ENCODE data around the gene GSK3A. TPM values are rescaled to one million over a fixed set of nuclear protein-coding genes. Genes with fewer than 3 reads are reported as not detected.

GSK3A gene
- total RNA-seq, 1 experiment from 2014 or later = 44.6 TPM

DNA sequence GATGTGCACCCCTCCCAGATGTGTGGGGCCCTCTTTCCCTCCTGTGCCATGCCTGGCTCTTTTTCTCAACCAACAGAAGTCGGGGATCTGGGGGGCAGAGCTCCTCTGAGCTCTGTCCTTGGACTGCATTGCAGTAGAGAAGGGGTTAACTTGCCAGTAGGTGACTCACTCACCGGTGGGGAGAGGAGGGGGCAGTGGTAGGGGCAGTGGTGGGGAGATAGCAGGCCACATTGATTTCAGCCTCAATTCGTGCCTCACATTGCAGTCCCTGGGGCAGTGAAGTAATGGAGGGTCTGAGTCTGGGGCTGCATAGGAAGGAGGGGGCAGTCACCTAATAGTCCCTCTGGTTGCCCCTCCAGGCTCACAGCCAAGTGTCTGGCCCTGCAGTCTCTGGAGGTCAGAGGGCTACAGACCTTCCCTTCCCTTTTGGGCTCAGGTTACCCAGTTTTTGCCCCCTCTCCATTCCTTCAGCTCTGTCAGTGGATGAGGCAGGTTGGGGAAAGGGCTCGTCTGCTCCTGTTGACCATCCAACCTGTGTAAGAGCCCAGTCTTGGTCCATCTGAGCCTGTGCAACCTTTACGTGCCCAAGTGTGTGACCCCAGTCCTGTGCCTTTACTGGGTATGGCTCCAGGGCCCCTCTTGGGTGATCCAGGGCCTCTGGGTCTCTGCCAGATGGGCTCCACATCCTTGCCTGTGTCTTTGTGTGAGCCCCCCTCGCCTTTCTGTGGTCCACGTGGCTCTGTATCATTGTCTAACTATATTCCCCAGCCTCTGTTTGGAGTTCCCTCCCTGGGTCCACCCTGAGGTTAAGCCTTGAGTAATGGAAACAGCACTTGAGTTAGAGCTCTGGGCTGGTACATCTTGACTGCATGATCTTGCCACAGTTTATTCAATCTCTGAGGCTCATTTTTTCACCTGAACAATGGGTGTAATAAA, 39.7 kb upstream of the GSK3A start:
- no peak overlapping the region for H2AFZ ChIP-seq
- POLR2A ChIA-PET (ENCODE audit: unreplicated experiment) = interaction anchor here (0.6 to 1.7 kb wide), 5 partner anchors 35 to 247 kb away, joined by 4 to 16 read pairs (median 9); no protein-coding TSS in a partner anchor
- intact Hi-C loops (cut with micrococcal nuclease; ENCODE audit: unreplicated experiment) = loop anchor here (5.0 kb wide), 1 partner anchor 65 kb away; the partner anchor contains the start of gene DEDD2
- CTCF ChIA-PET = interaction anchor here (0.6 to 0.7 kb wide), 4 partner anchors 8 to 75 kb away, joined by 3 to 10 read pairs (median 5); no protein-coding TSS in a partner anchor
- H3K9me3 ChIP-seq (ENCODE audit: insufficient read depth, low read depth) = no peaks in the 10 kb centered on the region
- H3F3A ChIP-seq (ENCODE audit: insufficient read depth, low read depth) = peaks cover 41% of the 10 kb centered on the region; the same call in 1 of the 2 replicates
- peaks cover 14% of the 10 kb centered on the region; the same call in 1 of the 2 replicates for H3K79me2 ChIP-seq (ENCODE audit: low read depth)
- no TSS peak for BruUV-seq (replicated peaks)
- no peak overlapping the region for H3K27ac ChIP-seq
- H3K9me2 ChIP-seq (ENCODE audit: insufficient read depth) = no peaks in the 10 kb centered on the region
- no peak overlapping the region for H3K4me3 ChIP-seq
- no peak for TF ChIP-seq EZH2 (IDR thresholded peaks at IDR 0.05; ENCODE audit: low read depth)
- TF ChIP-seq, protein P1, sequence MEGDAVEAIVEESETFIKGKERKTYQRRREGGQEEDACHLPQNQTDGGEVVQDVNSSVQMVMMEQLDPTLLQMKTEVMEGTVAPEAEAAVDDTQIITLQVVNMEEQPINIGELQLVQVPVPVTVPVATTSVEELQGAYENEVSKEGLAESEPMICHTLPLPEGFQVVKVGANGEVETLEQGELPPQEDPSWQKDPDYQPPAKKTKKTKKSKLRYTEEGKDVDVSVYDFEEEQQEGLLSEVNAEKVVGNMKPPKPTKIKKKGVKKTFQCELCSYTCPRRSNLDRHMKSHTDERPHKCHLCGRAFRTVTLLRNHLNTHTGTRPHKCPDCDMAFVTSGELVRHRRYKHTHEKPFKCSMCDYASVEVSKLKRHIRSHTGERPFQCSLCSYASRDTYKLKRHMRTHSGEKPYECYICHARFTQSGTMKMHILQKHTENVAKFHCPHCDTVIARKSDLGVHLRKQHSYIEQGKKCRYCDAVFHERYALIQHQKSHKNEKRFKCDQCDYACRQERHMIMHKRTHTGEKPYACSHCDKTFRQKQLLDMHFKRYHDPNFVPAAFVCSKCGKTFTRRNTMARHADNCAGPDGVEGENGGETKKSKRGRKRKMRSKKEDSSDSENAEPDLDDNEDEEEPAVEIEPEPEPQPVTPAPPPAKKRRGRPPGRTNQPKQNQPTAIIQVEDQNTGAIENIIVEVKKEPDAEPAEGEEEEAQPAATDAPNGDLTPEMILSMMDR (conservative IDR thresholded peaks at IDR 0.05) = no peak
- no peaks in the 10 kb centered on the region for H3K36me3 ChIP-seq (ENCODE audit: low read depth)
- peak in 1 of 2 experiments; percentile 37 for DNase-seq
- peak overlapping the region; percentile 46 for H3K4me2 ChIP-seq
- peaks cover 15% of the 10 kb centered on the region; the same call in 1 of the 2 replicates for H4K20me1 ChIP-seq (ENCODE audit: insufficient read depth)
- peaks cover 42% of the 10 kb centered on the region for H3K4me1 ChIP-seq (replicated peaks; ENCODE audit: insufficient read depth)
- no peaks in the 10 kb centered on the region for H3K27me3 ChIP-seq (ENCODE audit: insufficient read depth, low read depth)

DNA sequence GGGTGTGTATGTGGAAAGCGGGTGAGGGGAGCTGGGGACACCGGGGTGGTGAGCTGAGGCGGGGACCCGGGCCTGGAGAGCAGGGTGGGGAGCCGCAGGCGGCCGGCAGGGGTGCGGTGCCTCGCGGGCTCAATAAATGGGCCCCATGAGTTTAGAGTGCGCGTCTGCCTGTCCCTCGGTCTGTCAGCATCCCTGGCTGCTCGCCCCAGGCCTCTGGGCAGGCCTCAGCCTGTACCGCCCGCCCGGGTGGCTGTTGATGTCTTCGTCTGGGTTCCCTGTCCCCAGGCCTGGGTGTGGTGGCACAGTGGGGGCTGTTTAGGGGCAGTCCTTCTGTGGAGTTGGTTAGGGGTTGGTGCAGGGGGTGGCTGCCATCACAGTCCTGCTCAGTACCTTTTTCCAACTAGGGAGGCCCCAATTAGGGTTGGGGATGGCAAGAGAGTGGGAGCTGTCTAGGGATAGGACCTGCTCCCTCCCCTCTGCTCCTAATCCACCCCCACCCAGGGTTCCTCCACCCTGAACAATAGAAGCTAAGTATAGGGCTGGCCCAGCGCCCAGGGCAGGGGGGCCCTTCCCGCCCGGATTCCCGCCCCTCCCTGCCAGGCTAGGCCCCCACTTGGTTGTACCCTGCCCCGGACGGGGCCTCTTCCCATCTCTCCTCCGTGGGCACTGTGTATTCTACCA, 38.9 kb upstream of the GSK3A start:
- Histone ChIP-seq H2AFZ (no peak overlapping the region), H3F3A (ENCODE audit: insufficient read depth, low read depth) (peaks cover 41% of the 10 kb centered on the region; the same call in 1 of the 2 replicates), H3K4me2 (peak overlapping the region; percentile 46), H3K4me3 (no peak overlapping the region), H4K20me1 (ENCODE audit: insufficient read depth) (peaks cover 15% of the 10 kb centered on the region; the same call in 1 of the 2 replicates), H3K79me2 (ENCODE audit: low read depth) (peaks cover 14% of the 10 kb centered on the region; the same call in 1 of the 2 replicates), H3K27me3 (ENCODE audit: insufficient read depth, low read depth) (no peaks in the 10 kb centered on the region), H3K9me2 (ENCODE audit: insufficient read depth) (no peaks in the 10 kb centered on the region), H3K36me3 (ENCODE audit: low read depth) (no peaks in the 10 kb centered on the region; the same call in 1 of the 2 replicates), H3K9me3 (ENCODE audit: insufficient read depth, low read depth) (no peaks in the 10 kb centered on the region), H3K27ac (no peak overlapping the region), H3K4me1 (replicated peaks; ENCODE audit: insufficient read depth) (peaks cover 42% of the 10 kb centered on the region)
- ChIA-PET POLR2A (ENCODE audit: unreplicated experiment) (interaction anchor here (0.6 to 1.7 kb wide), 5 partner anchors 34 to 246 kb away, joined by 4 to 16 read pairs (median 9); no protein-coding TSS in a partner anchor), CTCF (interaction anchor here (0.7 kb wide), 2 partner anchors 8 to 36 kb away, joined by 5 read pairs; no protein-coding TSS in a partner anchor)
- TF ChIP-seq EZH2 (IDR thresholded peaks at IDR 0.05; ENCODE audit: low read depth) = no peak
- TF ChIP-seq, protein P1 (conservative IDR thresholded peaks at IDR 0.05) = no peak
- DNase-seq = peak in 1 of 2 experiments; percentile 46
- BruUV-seq (replicated peaks) = no TSS peak
- intact Hi-C loops (cut with micrococcal nuclease; ENCODE audit: unreplicated experiment) = loop anchor here (5.0 kb wide), 1 partner anchor 64 kb away; the partner anchor contains the start of gene DEDD2

DNA sequence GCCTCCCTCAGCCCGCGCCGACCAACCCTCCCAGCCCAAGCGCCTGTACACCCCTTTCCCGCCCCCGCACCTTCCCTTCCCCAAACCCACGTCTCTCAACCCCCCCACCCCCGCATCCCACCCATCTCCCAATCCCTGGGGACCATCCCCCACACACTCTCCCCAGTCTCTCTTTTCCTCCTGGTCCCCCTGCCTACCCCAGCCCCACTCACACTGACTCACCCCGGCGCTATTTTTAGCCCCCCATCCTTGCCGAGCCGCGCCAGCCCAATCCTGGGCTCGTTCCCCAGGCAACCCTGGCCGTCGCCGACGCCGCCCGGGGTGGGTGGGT, 38.4 kb upstream of the GSK3A start:
- Histone ChIP-seq H2AFZ (no peak overlapping the region), H3K79me2 (ENCODE audit: low read depth) (peaks cover 13% of the 10 kb centered on the region; the same call in 1 of the 2 replicates), H3K36me3 (ENCODE audit: low read depth) (no peaks in the 10 kb centered on the region; the same call in 1 of the 2 replicates), H3K4me1 (replicated peaks; ENCODE audit: insufficient read depth) (peaks cover 42% of the 10 kb centered on the region), H3K4me3 (peak overlapping the region; percentile 96), H3K27ac (no peak overlapping the region), H3K4me2 (peak overlapping the region; percentile 90), H3K9me3 (ENCODE audit: insufficient read depth, low read depth) (no peaks in the 10 kb centered on the region), H4K20me1 (ENCODE audit: insufficient read depth) (peaks cover 13% of the 10 kb centered on the region; the same call in 1 of the 2 replicates), H3F3A (ENCODE audit: insufficient read depth, low read depth) (peaks cover 39% of the 10 kb centered on the region; the same call in 1 of the 2 replicates), H3K27me3 (ENCODE audit: insufficient read depth, low read depth) (no peaks in the 10 kb centered on the region), H3K9me2 (ENCODE audit: insufficient read depth) (no peaks in the 10 kb centered on the region)
- ChIA-PET CTCF (no interaction called here), POLR2A (ENCODE audit: unreplicated experiment) (no interaction called here)
- DNase-seq = no peak
- no peak for TF ChIP-seq EZH2 (IDR thresholded peaks at IDR 0.05; ENCODE audit: low read depth)
- TF ChIP-seq, protein P1 (conservative IDR thresholded peaks at IDR 0.05) = no peak
- no TSS peak for BruUV-seq (replicated peaks)
- intact Hi-C loops (cut with micrococcal nuclease; ENCODE audit: unreplicated experiment) = loop anchor here (1.0 to 5.0 kb wide), 2 partner anchors 12 to 63 kb away; partner anchors contain the start of gene DEDD2
